OCI-LY3 (cell line): Measurements from ENCODE around the gene CFAP298.

ENCODE experiments used
- EZH2phosphoT487 ChIP-seq: fragments of 200-600 bp; shearing (Covaris generic); IDR thresholded peaks from 2 replicates; pipeline ENCODE4 v1.6.1; 2018; ENCODE audit warnings: antibody characterized with exemption, mixed run types, low read depth
- TF ChIP-seq, protein P1 (sequence below): fragments of 200-600, 300-600 bp; sonication (generic); IDR thresholded peaks from 2 replicates; pipeline ENCODE4 v1.5.1; 2014; ENCODE audit warnings: antibody characterized with exemption, low read length, low read depth

DNA sequence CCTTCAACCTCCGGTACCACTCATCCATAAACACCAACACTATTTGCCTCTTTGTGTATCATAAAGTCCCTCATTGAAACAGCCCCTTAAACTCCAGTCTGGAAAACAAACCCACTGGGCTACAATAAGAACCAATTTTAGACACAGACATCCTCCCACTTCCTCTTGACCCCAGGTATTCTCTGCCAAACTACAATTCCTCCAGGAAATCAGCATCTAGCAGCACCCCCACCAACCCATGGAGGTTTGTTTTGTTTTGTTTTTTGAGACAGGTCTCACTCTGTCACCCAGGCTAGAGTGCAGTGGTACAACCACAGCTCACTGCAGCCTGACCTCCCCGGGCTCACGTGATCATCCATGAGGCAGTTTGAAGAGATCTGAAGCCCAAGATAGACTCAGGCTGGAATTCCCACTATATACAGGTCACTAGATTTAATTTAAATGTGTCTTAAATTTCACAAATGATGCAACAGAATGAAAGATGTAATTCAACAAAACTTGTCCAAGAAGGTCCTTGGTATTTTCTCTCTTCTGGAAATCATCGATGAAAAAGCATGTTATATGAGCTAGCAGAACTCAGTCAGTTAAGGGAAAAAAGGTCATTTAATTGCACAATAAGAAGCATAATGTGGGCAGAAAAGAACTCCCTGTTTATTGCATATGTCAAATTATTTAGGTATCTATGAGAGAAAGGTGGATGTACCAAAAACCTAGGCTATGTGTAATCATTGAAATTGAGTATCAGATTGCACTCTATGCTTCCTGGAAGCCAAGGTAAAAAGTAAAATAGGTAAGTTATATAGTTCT, 57.1 kb downstream of the CFAP298 start:
- TF ChIP-seq, protein P1, sequence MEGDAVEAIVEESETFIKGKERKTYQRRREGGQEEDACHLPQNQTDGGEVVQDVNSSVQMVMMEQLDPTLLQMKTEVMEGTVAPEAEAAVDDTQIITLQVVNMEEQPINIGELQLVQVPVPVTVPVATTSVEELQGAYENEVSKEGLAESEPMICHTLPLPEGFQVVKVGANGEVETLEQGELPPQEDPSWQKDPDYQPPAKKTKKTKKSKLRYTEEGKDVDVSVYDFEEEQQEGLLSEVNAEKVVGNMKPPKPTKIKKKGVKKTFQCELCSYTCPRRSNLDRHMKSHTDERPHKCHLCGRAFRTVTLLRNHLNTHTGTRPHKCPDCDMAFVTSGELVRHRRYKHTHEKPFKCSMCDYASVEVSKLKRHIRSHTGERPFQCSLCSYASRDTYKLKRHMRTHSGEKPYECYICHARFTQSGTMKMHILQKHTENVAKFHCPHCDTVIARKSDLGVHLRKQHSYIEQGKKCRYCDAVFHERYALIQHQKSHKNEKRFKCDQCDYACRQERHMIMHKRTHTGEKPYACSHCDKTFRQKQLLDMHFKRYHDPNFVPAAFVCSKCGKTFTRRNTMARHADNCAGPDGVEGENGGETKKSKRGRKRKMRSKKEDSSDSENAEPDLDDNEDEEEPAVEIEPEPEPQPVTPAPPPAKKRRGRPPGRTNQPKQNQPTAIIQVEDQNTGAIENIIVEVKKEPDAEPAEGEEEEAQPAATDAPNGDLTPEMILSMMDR: no peak
- TF ChIP-seq EZH2phosphoT487: no peak
